GM19238 (cell line): ENCODE measurements around the gene LPIN3.

Source experiments
- DNase-seq: peaks from one replicate; pipeline ENCODE4 v3.0.0; 2011; ENCODE audit warnings: low spot score; ENCODE audit not compliant: insufficient read length

The LPIN3 gene

GRCh38 chr20:41365777-41366545 lies 25.3 kb downstream of the LPIN3 start:
- no peak for DNase-seq

GRCh38 chr20:41366546-41367392 lies 26.1 kb downstream of the LPIN3 start, which contains the start of gene EMILIN3:
Gene EMILIN3 (minus strand): TSS chr20:41366818. CDS start chr20:41366634, 184 bp downstream.
- DNase-seq: no peak

DNA sequence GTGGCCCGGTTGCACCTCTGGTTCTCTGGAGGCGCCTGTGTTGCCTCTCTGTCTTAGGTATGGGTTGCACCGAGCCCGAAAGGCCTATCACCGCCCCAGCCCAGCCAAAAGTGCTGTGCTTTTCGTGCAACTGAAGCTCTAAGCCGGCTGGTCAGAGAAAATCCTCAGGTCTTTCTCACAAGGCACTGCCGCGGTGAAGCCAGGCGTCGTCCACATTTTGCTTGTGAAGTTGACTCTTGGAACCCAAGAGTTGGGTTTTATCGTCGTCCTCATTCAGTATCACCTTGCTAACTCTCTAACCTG lies 26.7 kb downstream of the LPIN3 start:
- DNase-seq: no peak

- DNase-seq: no peak
These were observed 27.3 kb downstream of the LPIN3 start for GRCh38 chr20:41367956-41368355.

DNA sequence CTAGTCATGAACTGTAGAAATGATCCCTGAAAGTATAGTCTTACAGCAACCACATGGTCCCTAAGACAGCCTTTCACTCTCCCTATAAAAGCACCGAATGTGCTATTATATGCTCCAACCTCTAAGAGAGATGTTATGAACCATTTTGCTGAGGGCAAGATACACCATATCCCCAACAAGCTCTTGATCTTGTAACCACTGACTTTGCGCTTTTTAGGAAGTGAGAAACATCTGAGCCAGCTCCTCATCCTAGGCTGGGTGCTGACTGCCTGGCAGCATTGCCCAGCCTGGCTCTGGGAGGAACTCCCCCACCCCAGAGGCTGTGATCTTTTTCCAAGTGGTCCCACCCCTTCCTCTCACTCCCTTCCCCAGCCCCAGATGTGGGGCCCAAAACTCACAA lies 29.1 kb downstream of the LPIN3 start:
- no peak for DNase-seq

DNA sequence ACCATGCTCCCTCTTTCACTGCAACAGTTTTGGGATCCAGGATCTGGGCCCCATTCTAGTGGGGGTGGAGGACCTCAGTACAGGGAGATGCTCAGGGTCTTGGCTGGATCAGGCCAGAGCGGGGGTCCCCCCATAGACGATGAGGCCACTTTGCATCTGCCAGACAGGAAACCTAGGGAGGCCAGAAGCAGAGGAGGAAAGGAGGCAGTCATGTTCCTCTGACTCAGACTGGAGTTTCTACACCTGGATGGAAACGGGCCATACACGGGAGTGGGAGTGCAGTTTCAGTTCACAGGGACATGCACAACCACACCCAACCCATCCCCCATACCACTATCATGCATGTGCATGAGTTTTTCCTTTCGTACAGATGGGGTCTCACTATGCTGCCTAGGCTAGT lies 29.6 kb downstream of the LPIN3 start:
- DNase-seq: no peak

GRCh38 chr20:41371371-41371770 lies 30.8 kb downstream of the LPIN3 start:
- no peak for DNase-seq

DNA sequence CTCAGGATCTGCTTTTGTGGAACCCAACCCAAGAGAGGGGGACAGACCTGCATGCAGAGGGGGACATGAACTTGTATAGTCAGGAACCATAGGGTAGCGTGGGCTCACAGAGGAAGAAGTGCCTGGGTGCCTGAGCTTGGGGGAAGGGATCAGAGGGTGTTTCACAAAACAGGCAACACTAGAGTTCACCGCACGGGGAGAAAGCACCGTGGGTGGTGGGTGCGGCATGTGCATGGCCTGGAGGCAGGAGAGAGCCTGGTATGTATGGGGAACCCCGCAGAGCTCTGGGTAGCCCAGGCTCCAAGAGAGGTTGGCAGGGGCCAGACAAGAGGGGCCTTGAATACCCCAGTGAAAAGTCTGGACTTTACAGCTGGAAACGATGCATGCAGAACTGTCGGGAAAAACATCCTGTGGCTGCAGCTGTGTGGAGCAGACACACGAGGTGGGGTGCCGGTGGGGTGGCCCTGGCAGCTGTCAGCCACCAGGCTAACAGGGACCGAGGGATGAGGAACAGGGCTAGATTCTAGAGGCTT lies 32.7 kb downstream of the LPIN3 start:
- no peak for DNase-seq

- no peak for DNase-seq
These were observed 33.6 kb downstream of the LPIN3 start for GRCh38 chr20:41373931-41374920.

DNA sequence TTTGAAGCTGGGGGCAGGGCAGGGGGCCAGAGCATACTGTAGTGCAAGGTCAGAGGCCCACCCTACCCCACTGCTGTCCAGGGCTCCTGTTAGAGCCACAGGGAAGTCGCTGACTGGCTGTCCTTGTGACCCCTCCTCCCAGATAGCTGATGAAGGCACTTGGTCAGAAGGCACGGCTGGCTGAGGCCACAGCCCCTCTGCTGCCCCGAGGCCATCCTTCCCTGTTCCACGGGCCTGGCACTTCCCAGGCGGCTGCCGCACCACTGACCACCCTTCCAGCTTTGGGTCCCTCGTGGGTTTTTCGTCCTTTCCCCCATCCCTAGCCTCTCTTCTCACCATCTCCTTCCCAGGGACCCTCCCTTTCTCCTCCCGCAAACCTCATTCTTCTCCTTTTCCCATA lies 35.2 kb downstream of the LPIN3 start:
- DNase-seq: no peak

DNA sequence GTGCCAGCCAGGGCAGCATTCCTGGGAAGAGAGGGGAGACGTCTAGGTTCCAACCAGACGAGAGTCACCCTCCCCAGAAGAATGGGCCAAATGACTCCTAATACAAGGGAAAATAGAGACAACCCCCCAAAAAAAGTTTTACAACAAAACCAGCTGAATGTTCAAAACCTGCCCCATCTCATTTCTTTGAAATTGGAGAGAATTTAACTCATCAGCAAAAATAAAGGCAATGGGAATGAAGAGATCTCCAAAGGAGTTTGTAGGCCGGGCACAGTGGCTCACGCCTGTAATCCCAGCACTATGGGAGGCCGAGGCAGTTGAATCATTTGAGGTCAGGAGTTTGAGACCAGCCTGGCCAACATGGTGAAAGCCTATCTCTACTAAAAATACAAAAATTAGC lies 35.7 kb downstream of the LPIN3 start:
- no peak for DNase-seq

GRCh38 chr20:41377275-41377674 lies 36.7 kb downstream of the LPIN3 start:
- no peak for DNase-seq

- no peak for DNase-seq
These were observed 38.9 kb downstream of the LPIN3 start for GRCh38 chr20:41379551-41379950.

- no peak for DNase-seq
These were observed 40.1 kb downstream of the LPIN3 start for GRCh38 chr20:41380551-41381193.

DNA sequence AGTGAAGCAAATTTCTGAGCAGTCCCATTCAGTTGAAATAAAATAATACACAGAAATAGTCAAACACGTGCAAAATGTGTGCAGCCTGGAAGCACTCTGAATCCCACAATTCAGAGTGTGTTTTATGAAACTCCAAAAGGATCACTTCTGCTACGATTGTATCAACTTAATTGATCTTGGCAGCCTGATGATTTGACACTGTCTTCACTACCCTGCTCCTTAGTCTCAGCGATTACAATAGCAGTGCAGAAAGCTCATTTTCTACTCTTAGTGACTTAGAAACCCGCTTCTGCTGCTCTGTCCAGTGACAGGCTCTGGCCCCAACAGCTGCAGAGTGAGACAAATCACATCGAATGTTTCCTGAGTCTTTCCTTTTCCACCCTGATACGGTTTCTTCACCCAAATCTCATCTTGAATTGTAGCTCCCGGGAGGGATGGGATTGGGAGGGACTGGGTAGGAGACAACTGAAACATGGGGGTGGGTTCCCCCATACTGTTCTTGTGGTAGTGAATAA lies 42.2 kb downstream of the LPIN3 start:
- no peak for DNase-seq

GRCh38 chr20:41386502-41387427 lies 46.1 kb downstream of the LPIN3 start:
- no peak for DNase-seq

DNA sequence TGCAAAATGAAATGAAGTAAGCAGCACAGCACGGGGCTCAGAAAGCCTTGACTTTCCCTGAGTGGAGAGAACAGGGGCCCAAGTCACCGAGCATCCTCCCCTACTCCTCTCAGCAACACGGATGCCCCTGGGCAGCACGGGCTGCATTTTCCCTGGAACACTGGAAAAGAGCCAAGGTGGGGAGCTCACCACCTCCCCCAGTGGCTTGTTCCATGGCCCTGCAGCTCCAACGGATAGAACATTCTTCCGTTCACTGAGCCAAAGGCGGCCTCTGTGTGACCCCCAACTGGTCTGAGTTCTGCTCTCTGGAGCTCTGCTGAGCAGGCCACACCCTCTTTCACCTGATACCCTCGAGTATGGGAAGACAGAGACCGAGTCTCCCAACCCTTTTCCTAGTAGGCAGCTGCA lies 46.8 kb downstream of the LPIN3 start:
- no peak for DNase-seq

DNA sequence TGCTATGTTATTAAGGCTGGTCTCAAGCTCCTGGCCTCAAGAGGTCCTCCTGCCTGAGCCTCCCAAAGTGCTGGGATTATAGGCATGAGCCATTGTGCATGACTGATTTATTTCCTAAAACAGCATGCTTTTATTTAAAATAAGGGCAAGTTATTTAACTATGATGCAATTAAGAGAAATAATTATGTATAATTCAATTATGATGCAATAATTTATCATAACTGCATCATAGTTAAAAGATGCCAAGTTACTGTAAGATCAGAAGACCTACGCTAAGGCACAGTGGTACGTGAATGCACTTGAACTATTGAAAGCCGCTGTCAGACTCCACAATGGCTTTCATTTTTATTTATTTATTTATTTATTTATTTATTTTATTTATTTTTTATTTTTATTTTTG lies 50.3 kb downstream of the LPIN3 start:
- no peak for DNase-seq

GRCh38 chr20:41391587-41392001 lies 51.0 kb downstream of the LPIN3 start:
- DNase-seq: no peak
